SK-N-SH (cell line): Measurements from ENCODE around the gene FGF19. TPM values are rescaled to one million over a fixed set of nuclear protein-coding genes. Genes with fewer than 3 reads are reported as not detected.

ENCODE experiments used
- CTCF ChIA-PET: fragments of 300-600, 350-600 bp; formaldehyde crosslinking; extraction: SDS; loops from one replicate; lab custom pipeline; 2021; lab: Yijun Ruan, JAX
- POLR2A ChIA-PET: fragments of 350-600 bp; sonication (Branson Sonifier 250); formaldehyde crosslinking; extraction: SDS; loops from one replicate; lab custom pipeline; 2020; ENCODE audit warnings: antibody characterized with exemption, inconsistent platforms; lab: Yijun Ruan, JAX
- DNase-seq: peaks from one replicate; pipeline ENCODE4 v3.0.0; 2012
- H2AFZ ChIP-seq: fragments of 200-600 bp; sonication (generic); 2 replicates; pipeline ENCODE4 v1.8.1; 2016; ENCODE audit warnings: antibody characterized with exemption, mild to moderate bottlenecking, low read depth
- H3F3A ChIP-seq: fragments of 200-600 bp; sonication (generic); replicated peaks from 2 replicates; pipeline ENCODE3; 2016; ENCODE audit warnings: antibody characterized with exemption, mild to moderate bottlenecking; ENCODE audit not compliant: insufficient read depth
- H3K27ac ChIP-seq, 2 experiments: fragments of 200-500 bp in 1 of 2; fragments of 200-600 bp in 1 of 2; sonication (Bioruptor generic) in 1 of 2; sonication (generic), shearing (Covaris generic) in 1 of 2; 2 replicates each; pipeline versions ENCODE4 v1.5.1 to v1.6.1; 2014 to 2016; ENCODE audit warnings: low read depth in 2 of 2, inconsistent platforms in 1 of 2, low read length in 1 of 2, mild to moderate bottlenecking in 1 of 2, mixed read lengths in 1 of 2
- H3K27me3 ChIP-seq: fragments of 200-600 bp; sonication (generic), shearing (Covaris generic); 2 replicates; pipeline ENCODE4 v1.6.1; 2016; ENCODE audit warnings: mixed run types; ENCODE audit not compliant: insufficient read depth
- H3K36me3 ChIP-seq, 2 experiments: fragments of 200-500 bp in 1 of 2; fragments of 200-600 bp in 1 of 2; sonication (Bioruptor generic) in 1 of 2; sonication (generic) in 1 of 2; replicated peaks in 1 of 2; 2 replicates each; pipeline versions ENCODE3 to v1.5.1; 2014 to 2016; ENCODE audit warnings: low read length in 1 of 2, mild to moderate bottlenecking in 1 of 2; ENCODE audit not compliant: insufficient read depth in 2 of 2, control insufficient read depth in 1 of 2
- H3K4me1 ChIP-seq, 2 experiments: fragments of 200-500 bp in 1 of 2; fragments of 200-600 bp in 1 of 2; sonication (Bioruptor generic) in 1 of 2; sonication (generic), shearing (Covaris generic) in 1 of 2; 2 replicates each; pipeline versions ENCODE4 v1.5.1 to v1.6.1; 2014 to 2016; ENCODE audit warnings: low read depth in 1 of 2, low read length in 1 of 2, mixed run types in 1 of 2; ENCODE audit not compliant: insufficient read depth in 2 of 2, control insufficient read depth in 1 of 2
- H3K4me2 ChIP-seq: fragments of 200-600 bp; sonication (generic), shearing (Covaris generic); 2 replicates; pipeline ENCODE4 v1.6.1; 2017; ENCODE audit warnings: mixed run types
- H3K4me3 ChIP-seq, 2 experiments: fragments of 200-500 bp in 1 of 2; fragments of 200-600 bp in 1 of 2; sonication (Bioruptor generic) in 1 of 2; sonication (generic), shearing (Covaris generic) in 1 of 2; 2 replicates each; pipeline versions ENCODE4 v1.5.1 to v1.8.1; 2014 to 2016; ENCODE audit warnings: low read depth in 2 of 2, inconsistent platforms in 1 of 2, low read length in 1 of 2, mild to moderate bottlenecking in 1 of 2, mixed read lengths in 1 of 2, moderate library complexity in 1 of 2
- H3K79me2 ChIP-seq: fragments of 200-600 bp; sonication (generic); 2 replicates; pipeline ENCODE4 v1.8.1; 2017; ENCODE audit warnings: mild to moderate bottlenecking; ENCODE audit not compliant: insufficient read depth
- H3K9ac ChIP-seq: fragments of 200-600 bp; sonication (generic); 2 replicates; pipeline ENCODE4 v1.6.1; 2017; ENCODE audit warnings: mixed run types
- H3K9me2 ChIP-seq: fragments of 200-600 bp; sonication (generic); 2 replicates; pipeline ENCODE4 v1.6.1; 2017; ENCODE audit warnings: mixed run types
- H3K9me3 ChIP-seq: fragments of 200-600 bp; sonication (generic); 2 replicates; pipeline ENCODE4 v1.6.1; 2017; ENCODE audit warnings: mixed run types, mild to moderate bottlenecking, moderate library complexity
- H4K20me1 ChIP-seq: fragments of 200-600 bp; sonication (generic); 2 replicates; pipeline ENCODE4 v1.6.1; 2017; ENCODE audit warnings: mild to moderate bottlenecking, mixed run types; ENCODE audit not compliant: insufficient read depth
- CTCF ChIP-seq: fragments of 200-600 bp; sonication (generic); IDR thresholded peaks from 2 replicates; pipeline ENCODE4 v1.6.1; 2017; ENCODE audit warnings: antibody characterized with exemption, mild to moderate bottlenecking, moderate library complexity
- EP300 ChIP-seq, 2 experiments: IDR thresholded peaks; 2 replicates each; pipeline versions ENCODE4 v1.4.0 to v1.6.1; 2012; ENCODE audit warnings: borderline replicate concordance in 1 of 2, low read depth in 1 of 2, low read length in 1 of 2
- FOSL2 ChIP-seq: IDR thresholded peaks from 2 replicates; pipeline ENCODE4 v1.4.0; 2012; ENCODE audit warnings: low read depth, mild to moderate bottlenecking, moderate library complexity, borderline replicate concordance
- FOXM1 ChIP-seq: IDR thresholded peaks from 2 replicates; pipeline ENCODE4 v1.4.0; 2012; ENCODE audit warnings: low read depth, mild to moderate bottlenecking
- GATA2 ChIP-seq: sonication (generic); formaldehyde crosslinking; IDR thresholded peaks from 2 replicates; pipeline ENCODE4 v1.5.0; 2020; ENCODE audit warnings: mild to moderate bottlenecking, missing genetic modification reagents
- NRF1 ChIP-seq: IDR thresholded peaks from 2 replicates; pipeline ENCODE4 v1.6.1; 2012; ENCODE audit warnings: low read depth, mild to moderate bottlenecking, low read length
- POLR2AphosphoS5 ChIP-seq: IDR thresholded peaks from 2 replicates; pipeline ENCODE4 v1.6.1; 2012; ENCODE audit warnings: low read depth, low read length
- RAD21 ChIP-seq: IDR thresholded peaks from 2 replicates; pipeline ENCODE4 v1.6.1; 2012; ENCODE audit warnings: mild to moderate bottlenecking, low read length
- RCOR1 ChIP-seq: fragments of 150-350 bp; IDR thresholded peaks from 2 replicates; pipeline ENCODE4 v1.6.1; 2017; ENCODE audit warnings: antibody characterized with exemption, low read length
- RFX5 ChIP-seq: IDR thresholded peaks from 2 replicates; pipeline ENCODE4 v1.6.1; 2012; ENCODE audit warnings: mild to moderate bottlenecking, improper control_type of control experiment, low read length
- RXRA ChIP-seq: IDR thresholded peaks from 2 replicates; pipeline ENCODE4 v1.4.0; 2012; ENCODE audit warnings: low read depth, mild to moderate bottlenecking, borderline replicate concordance
- SIN3A ChIP-seq: IDR thresholded peaks from 2 replicates; pipeline ENCODE4 v1.6.1; 2012; ENCODE audit warnings: low read depth, mild to moderate bottlenecking, low read length, moderate library complexity, borderline replicate concordance
- USF1 ChIP-seq: IDR thresholded peaks from 2 replicates; pipeline ENCODE4 v1.4.0; 2012; ENCODE audit warnings: low read depth, borderline replicate concordance
- YY1 ChIP-seq: IDR thresholded peaks from 2 replicates; pipeline ENCODE4 v1.4.0; 2012; ENCODE audit warnings: low read depth, mild to moderate bottlenecking
- WGBS: methylation state at CpG from one replicate; pipeline ENCODE4 v1.1.6; 2017; ENCODE audit warnings: low lambda C conversion rate; 5-methylcytosine and 5-hydroxymethylcytosine counted together
- polyA plus RNA-seq, 3 experiments: library from polyadenylated mRNA; depleted of rRNA; stranded (reverse); fragments of >200 nt; gene quantifications; 2 replicates each; pipeline ENCODE4 v1.2.3, GENCODE V29; 2012
- TF ChIP-seq, protein P1 (sequence below): IDR thresholded peaks from 2 replicates; pipeline ENCODE4 v1.6.1; 2012; ENCODE audit warnings: mild to moderate bottlenecking, low read depth, low read length, moderate library complexity
- TF ChIP-seq, protein P2 (sequence below): fragments of 150-350 bp; IDR thresholded peaks from 2 replicates; pipeline ENCODE4 v1.6.1; 2017; ENCODE audit warnings: antibody characterized with exemption, low read length, low read depth, borderline replicate concordance
- TF ChIP-seq, protein P3 (sequence below): IDR thresholded peaks from 2 replicates; pipeline ENCODE4 v1.4.0; 2012; ENCODE audit warnings: low read depth, borderline replicate concordance

FGF19 gene
- polyA plus RNA-seq, 1 of the 3 experiments (the other 2 are of a cell fraction): not detected

GRCh38 chr11:69659591-69659990 lies 44.2 kb downstream of the FGF19 start (continued):
- TF ChIP-seq, protein P1, sequence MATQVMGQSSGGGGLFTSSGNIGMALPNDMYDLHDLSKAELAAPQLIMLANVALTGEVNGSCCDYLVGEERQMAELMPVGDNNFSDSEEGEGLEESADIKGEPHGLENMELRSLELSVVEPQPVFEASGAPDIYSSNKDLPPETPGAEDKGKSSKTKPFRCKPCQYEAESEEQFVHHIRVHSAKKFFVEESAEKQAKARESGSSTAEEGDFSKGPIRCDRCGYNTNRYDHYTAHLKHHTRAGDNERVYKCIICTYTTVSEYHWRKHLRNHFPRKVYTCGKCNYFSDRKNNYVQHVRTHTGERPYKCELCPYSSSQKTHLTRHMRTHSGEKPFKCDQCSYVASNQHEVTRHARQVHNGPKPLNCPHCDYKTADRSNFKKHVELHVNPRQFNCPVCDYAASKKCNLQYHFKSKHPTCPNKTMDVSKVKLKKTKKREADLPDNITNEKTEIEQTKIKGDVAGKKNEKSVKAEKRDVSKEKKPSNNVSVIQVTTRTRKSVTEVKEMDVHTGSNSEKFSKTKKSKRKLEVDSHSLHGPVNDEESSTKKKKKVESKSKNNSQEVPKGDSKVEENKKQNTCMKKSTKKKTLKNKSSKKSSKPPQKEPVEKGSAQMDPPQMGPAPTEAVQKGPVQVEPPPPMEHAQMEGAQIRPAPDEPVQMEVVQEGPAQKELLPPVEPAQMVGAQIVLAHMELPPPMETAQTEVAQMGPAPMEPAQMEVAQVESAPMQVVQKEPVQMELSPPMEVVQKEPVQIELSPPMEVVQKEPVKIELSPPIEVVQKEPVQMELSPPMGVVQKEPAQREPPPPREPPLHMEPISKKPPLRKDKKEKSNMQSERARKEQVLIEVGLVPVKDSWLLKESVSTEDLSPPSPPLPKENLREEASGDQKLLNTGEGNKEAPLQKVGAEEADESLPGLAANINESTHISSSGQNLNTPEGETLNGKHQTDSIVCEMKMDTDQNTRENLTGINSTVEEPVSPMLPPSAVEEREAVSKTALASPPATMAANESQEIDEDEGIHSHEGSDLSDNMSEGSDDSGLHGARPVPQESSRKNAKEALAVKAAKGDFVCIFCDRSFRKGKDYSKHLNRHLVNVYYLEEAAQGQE: no peak
- TF ChIP-seq USF1 (no peak), YY1 (no peak)
- TF ChIP-seq, protein P2, sequence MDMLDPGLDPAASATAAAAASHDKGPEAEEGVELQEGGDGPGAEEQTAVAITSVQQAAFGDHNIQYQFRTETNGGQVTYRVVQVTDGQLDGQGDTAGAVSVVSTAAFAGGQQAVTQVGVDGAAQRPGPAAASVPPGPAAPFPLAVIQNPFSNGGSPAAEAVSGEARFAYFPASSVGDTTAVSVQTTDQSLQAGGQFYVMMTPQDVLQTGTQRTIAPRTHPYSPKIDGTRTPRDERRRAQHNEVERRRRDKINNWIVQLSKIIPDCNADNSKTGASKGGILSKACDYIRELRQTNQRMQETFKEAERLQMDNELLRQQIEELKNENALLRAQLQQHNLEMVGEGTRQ: no peak

GRCh38 chr11:69658626-69659450 lies 45.0 kb downstream of the FGF19 start:
- no peak overlapping the region for H3K27ac ChIP-seq
- POLR2A ChIA-PET: interaction anchor here (1.8 kb wide), 1 partner anchor 10 kb away, joined by 4 read pairs; no protein-coding TSS in a partner anchor
- WGBS: 92% methylated on average over 15 of the region's 18 CpGs
- no peak overlapping the region for H3K4me3 ChIP-seq
- no peak overlapping the region for H3K4me2 ChIP-seq
- peaks cover 21% of the 10 kb centered on the region for H4K20me1 ChIP-seq
- H3K36me3 ChIP-seq: peaks cover 4 to 12% of the 10 kb centered on the region in 2 experiments
- H3K79me2 ChIP-seq: no peaks in the 10 kb centered on the region
- CTCF ChIA-PET: interaction anchor here (1.3 to 8.9 kb wide), 5 partner anchors 9 to 558 kb away, joined by 3 to 84 read pairs (median 33); no protein-coding TSS in a partner anchor
- no peak overlapping the region for H3K9ac ChIP-seq
- peak; percentile 19 for DNase-seq
- peaks cover 25% of the 10 kb centered on the region for H3F3A ChIP-seq
- H3K4me1 ChIP-seq: no peaks in the 10 kb centered on the region; a peak in 1 of 4 replicates
- no peaks in the 10 kb centered on the region for H3K9me3 ChIP-seq
- H2AFZ ChIP-seq: no peak overlapping the region
- no peaks in the 10 kb centered on the region for H3K27me3 ChIP-seq
- H3K9me2 ChIP-seq: no peaks in the 10 kb centered on the region
- no peak for TF ChIP-seq CTCF
- no peak for TF ChIP-seq RFX5
- TF ChIP-seq RCOR1: no peak
- no peak for TF ChIP-seq YY1
- TF ChIP-seq NRF1: no peak
- TF ChIP-seq FOXM1: no peak
- TF ChIP-seq SIN3A: no peak
- TF ChIP-seq, protein P3, sequence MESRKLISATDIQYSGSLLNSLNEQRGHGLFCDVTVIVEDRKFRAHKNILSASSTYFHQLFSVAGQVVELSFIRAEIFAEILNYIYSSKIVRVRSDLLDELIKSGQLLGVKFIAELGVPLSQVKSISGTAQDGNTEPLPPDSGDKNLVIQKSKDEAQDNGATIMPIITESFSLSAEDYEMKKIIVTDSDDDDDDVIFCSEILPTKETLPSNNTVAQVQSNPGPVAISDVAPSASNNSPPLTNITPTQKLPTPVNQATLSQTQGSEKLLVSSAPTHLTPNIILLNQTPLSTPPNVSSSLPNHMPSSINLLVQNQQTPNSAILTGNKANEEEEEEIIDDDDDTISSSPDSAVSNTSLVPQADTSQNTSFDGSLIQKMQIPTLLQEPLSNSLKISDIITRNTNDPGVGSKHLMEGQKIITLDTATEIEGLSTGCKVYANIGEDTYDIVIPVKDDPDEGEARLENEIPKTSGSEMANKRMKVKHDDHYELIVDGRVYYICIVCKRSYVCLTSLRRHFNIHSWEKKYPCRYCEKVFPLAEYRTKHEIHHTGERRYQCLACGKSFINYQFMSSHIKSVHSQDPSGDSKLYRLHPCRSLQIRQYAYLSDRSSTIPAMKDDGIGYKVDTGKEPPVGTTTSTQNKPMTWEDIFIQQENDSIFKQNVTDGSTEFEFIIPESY: no peak
- no peak for TF ChIP-seq USF1
- TF ChIP-seq RAD21: no peak
- no peak for TF ChIP-seq EP300 (IDR thresholded peaks at IDR 0.05; ENCODE audit: borderline replicate concordance in 1 of 2, low read depth in 1 of 2, low read length in 1 of 2)
- no peak for TF ChIP-seq GATA2 (CRISPR knock-in tag)
- no peak for TF ChIP-seq POLR2AphosphoS5
- TF ChIP-seq RXRA: no peak
- TF ChIP-seq FOSL2: no peak
- TF ChIP-seq, protein P2: no peak
